ENCODE measurements around the gene CHD1. TPM values are rescaled to one million over a fixed set of nuclear protein-coding genes. Genes with fewer than 3 reads are reported as not detected.

CHD1 gene
- total RNA-seq, 1 experiment from 2014 or later, result 41.8 TPM

- ATAC-seq (no peak), DNase-seq (ENCODE audit: low spot score) (no peak)
- ChIA-PET CTCF (interaction anchor here (1.5 kb wide), 1 partner anchor 115 kb away, joined by 4 read pairs; no protein-coding TSS in a partner anchor), POLR2A (interaction anchor here (0.6 kb wide), 1 partner anchor 671 kb away, joined by 4 read pairs; no protein-coding TSS in a partner anchor)
- TF ChIP-seq OVOL2 (CRISPR knock-in tag; IDR thresholded peaks at IDR 0.05; ENCODE audit: borderline replicate concordance), result no peak
- H3K4me3 Mint-ChIP-seq, result no peak overlapping the region
- H3K27me3 Mint-ChIP-seq (ENCODE audit: low read depth), result no peaks in the 10 kb centered on the region
- H3K27ac Mint-ChIP-seq, result no peak overlapping the region
- peaks cover 28% of the 10 kb centered on the region for H3K36me3 Mint-ChIP-seq
- H3K4me1 Mint-ChIP-seq, result no peaks in the 10 kb centered on the region
- H3K9me3 Mint-ChIP-seq, result no peaks in the 10 kb centered on the region
These were observed 11.4 kb downstream of the CHD1 start for GRCh38 chr5:98917433-98917832.

DNA sequence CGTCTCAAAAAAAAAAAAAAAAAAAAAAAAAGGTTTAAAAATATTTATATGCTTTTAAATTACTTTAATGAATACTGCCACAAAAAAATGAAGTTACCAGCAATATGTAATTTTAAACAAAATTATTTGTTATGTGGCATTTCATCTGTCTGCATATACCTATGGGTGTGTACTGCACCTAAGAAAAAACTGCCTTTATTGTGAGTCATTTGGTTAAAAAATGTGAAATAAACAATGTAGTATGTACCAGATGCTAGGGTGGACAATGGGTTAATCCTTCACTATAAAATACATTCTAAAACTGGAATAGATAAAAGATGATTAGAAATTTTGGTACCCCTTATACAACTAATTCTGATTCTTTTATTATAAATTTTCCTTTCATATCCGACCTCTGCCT is 12.3 kb downstream of the CHD1 start:
- ChIA-PET CTCF (no interaction called here), POLR2A (no interaction called here)
- no peak for ATAC-seq
- peaks cover 6% of the 10 kb centered on the region for H3K4me1 Mint-ChIP-seq
- H3K9me3 Mint-ChIP-seq, result no peaks in the 10 kb centered on the region
- no peak for DNase-seq (ENCODE audit: low spot score)
- H3K4me3 Mint-ChIP-seq, result no peak overlapping the region
- TF ChIP-seq, protein P1, sequence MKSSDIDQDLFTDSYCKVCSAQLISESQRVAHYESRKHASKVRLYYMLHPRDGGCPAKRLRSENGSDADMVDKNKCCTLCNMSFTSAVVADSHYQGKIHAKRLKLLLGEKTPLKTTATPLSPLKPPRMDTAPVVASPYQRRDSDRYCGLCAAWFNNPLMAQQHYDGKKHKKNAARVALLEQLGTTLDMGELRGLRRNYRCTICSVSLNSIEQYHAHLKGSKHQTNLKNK (CRISPR knock-in tag; IDR thresholded peaks at IDR 0.05), result no peak
- TF ChIP-seq JAZF1 (CRISPR knock-in tag; IDR thresholded peaks at IDR 0.05) (no peak), MLX (CRISPR knock-in tag; IDR thresholded peaks at IDR 0.05) (no peak), CBFB (CRISPR knock-in tag; IDR thresholded peaks at IDR 0.05; ENCODE audit: low read depth) (no peak), MYBL2 (CRISPR knock-in tag; IDR thresholded peaks at IDR 0.05) (no peak), NFE2L1 (CRISPR knock-in tag; IDR thresholded peaks at IDR 0.05) (no peak)
- TF ChIP-seq, protein P2, sequence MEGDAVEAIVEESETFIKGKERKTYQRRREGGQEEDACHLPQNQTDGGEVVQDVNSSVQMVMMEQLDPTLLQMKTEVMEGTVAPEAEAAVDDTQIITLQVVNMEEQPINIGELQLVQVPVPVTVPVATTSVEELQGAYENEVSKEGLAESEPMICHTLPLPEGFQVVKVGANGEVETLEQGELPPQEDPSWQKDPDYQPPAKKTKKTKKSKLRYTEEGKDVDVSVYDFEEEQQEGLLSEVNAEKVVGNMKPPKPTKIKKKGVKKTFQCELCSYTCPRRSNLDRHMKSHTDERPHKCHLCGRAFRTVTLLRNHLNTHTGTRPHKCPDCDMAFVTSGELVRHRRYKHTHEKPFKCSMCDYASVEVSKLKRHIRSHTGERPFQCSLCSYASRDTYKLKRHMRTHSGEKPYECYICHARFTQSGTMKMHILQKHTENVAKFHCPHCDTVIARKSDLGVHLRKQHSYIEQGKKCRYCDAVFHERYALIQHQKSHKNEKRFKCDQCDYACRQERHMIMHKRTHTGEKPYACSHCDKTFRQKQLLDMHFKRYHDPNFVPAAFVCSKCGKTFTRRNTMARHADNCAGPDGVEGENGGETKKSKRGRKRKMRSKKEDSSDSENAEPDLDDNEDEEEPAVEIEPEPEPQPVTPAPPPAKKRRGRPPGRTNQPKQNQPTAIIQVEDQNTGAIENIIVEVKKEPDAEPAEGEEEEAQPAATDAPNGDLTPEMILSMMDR (IDR thresholded peaks at IDR 0.05), result no peak
- no peaks in the 10 kb centered on the region for H3K27me3 Mint-ChIP-seq (ENCODE audit: low read depth)
- peaks cover 19% of the 10 kb centered on the region for H3K36me3 Mint-ChIP-seq
- no peak overlapping the region for H3K27ac Mint-ChIP-seq

GRCh38 chr5:98913911-98914310 is 14.9 kb downstream of the CHD1 start:
- H3K4me3 Mint-ChIP-seq, result no peak overlapping the region
- no peak for DNase-seq (ENCODE audit: low spot score)
- no peaks in the 10 kb centered on the region for H3K27me3 Mint-ChIP-seq (ENCODE audit: low read depth)
- no peak for ATAC-seq
- CTCF ChIA-PET, result no interaction called here
- no peak for TF ChIP-seq ATF2 (CRISPR knock-in tag; IDR thresholded peaks at IDR 0.05; ENCODE audit: borderline replicate concordance, low read depth)
- no peak for TF ChIP-seq ZNF232 (CRISPR knock-in tag; IDR thresholded peaks at IDR 0.05)
- TF ChIP-seq ETV6 (CRISPR knock-in tag; IDR thresholded peaks at IDR 0.05), result no peak
- no peak for TF ChIP-seq ZNF396 (CRISPR knock-in tag; IDR thresholded peaks at IDR 0.05; ENCODE audit: borderline replicate concordance)
- TF ChIP-seq, protein P3, sequence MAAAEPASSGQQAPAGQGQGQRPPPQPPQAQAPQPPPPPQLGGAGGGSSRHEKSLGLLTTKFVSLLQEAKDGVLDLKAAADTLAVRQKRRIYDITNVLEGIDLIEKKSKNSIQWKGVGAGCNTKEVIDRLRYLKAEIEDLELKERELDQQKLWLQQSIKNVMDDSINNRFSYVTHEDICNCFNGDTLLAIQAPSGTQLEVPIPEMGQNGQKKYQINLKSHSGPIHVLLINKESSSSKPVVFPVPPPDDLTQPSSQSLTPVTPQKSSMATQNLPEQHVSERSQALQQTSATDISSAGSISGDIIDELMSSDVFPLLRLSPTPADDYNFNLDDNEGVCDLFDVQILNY (CRISPR knock-in tag; IDR thresholded peaks at IDR 0.05), result no peak
- TF ChIP-seq AFF4 (CRISPR knock-in tag; IDR thresholded peaks at IDR 0.05; ENCODE audit: borderline replicate concordance), result no peak
- no peak for TF ChIP-seq MYBL2 (CRISPR knock-in tag; IDR thresholded peaks at IDR 0.05)
- POLR2A ChIA-PET, result interaction anchor here (1.6 kb wide), 1 partner anchor 14 kb away, joined by 4 read pairs; no protein-coding TSS in a partner anchor
- no peak overlapping the region for H3K27ac Mint-ChIP-seq
- peaks cover 6% of the 10 kb centered on the region for H3K36me3 Mint-ChIP-seq
- H3K4me1 Mint-ChIP-seq, result peaks cover 24% of the 10 kb centered on the region
- H3K9me3 Mint-ChIP-seq, result no peaks in the 10 kb centered on the region

All from WTC11 (cell line).